PFSK-1 (cell line): ENCODE measurements around the gene ATXN1.

ENCODE experiments used
- FOXP2 ChIP-seq: optimal IDR thresholded peaks from 2 replicates; pipeline ENCODE3; 2011; ENCODE audit warnings: borderline replicate concordance, control low read depth, inconsistent platforms; ENCODE audit not compliant: insufficient read depth; ENCODE audit errors: extremely low read length, extremely low read depth
- POLR2AphosphoS5 ChIP-seq: IDR thresholded peaks from 2 replicates; pipeline ENCODE4 v1.6.1; 2012; ENCODE audit warnings: low read depth, mild to moderate bottlenecking, control low read depth, low read length, moderate library complexity
- SIN3A ChIP-seq: IDR thresholded peaks from 2 replicates; pipeline ENCODE4 v1.6.1; 2012; ENCODE audit warnings: mild to moderate bottlenecking, low read length, moderate library complexity, borderline replicate concordance; ENCODE audit not compliant: insufficient read depth
- TAF1 ChIP-seq: IDR thresholded peaks from 2 replicates; pipeline ENCODE4 v1.6.1; 2012; ENCODE audit warnings: low read length, control low read depth, borderline replicate concordance; ENCODE audit not compliant: insufficient read depth
- TF ChIP-seq, protein P1 (sequence below), 2 experiments: IDR thresholded peaks; 2 replicates each; pipeline versions ENCODE4 v1.6.1 to v1.8.0; 2011 to 2012; ENCODE audit warnings: low read depth in 2 of 2, low read length in 2 of 2, control low read depth in 1 of 2, inconsistent platforms in 1 of 2, mild to moderate bottlenecking in 1 of 2, moderate library complexity in 1 of 2; ENCODE audit not compliant: insufficient read depth in 1 of 2

Gene ATXN1

DNA sequence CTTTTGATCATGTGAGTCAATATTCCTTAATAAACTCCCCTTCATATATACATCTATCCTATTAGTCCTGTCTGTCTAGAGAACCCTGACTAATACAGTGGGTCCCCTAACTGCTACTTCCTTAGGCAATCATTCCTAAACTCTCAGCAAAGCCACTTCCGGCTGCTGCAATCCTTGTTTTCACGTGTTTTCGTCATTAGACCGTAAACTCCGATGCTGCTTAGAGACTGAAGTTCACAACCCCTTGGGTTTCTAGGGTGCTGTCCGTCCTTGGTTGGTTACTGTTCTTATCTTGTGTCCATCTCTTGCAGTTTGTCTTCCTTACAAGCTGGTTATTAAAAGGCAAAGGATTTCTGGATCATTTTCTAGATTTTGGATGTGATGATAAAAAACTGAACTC, 416.5 kb downstream of the ATXN1 start:
- TF ChIP-seq, protein P1, sequence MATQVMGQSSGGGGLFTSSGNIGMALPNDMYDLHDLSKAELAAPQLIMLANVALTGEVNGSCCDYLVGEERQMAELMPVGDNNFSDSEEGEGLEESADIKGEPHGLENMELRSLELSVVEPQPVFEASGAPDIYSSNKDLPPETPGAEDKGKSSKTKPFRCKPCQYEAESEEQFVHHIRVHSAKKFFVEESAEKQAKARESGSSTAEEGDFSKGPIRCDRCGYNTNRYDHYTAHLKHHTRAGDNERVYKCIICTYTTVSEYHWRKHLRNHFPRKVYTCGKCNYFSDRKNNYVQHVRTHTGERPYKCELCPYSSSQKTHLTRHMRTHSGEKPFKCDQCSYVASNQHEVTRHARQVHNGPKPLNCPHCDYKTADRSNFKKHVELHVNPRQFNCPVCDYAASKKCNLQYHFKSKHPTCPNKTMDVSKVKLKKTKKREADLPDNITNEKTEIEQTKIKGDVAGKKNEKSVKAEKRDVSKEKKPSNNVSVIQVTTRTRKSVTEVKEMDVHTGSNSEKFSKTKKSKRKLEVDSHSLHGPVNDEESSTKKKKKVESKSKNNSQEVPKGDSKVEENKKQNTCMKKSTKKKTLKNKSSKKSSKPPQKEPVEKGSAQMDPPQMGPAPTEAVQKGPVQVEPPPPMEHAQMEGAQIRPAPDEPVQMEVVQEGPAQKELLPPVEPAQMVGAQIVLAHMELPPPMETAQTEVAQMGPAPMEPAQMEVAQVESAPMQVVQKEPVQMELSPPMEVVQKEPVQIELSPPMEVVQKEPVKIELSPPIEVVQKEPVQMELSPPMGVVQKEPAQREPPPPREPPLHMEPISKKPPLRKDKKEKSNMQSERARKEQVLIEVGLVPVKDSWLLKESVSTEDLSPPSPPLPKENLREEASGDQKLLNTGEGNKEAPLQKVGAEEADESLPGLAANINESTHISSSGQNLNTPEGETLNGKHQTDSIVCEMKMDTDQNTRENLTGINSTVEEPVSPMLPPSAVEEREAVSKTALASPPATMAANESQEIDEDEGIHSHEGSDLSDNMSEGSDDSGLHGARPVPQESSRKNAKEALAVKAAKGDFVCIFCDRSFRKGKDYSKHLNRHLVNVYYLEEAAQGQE (IDR thresholded peaks at IDR 0.05; ENCODE audit: insufficient read depth in 1 of 2, low read depth in 2 of 2, low read length in 2 of 2), result peak in 1 of 2 experiments; percentile 54; a peak in 1 of 4 replicates
- TF ChIP-seq FOXP2 (peak; percentile 30), TAF1 (no peak), SIN3A (peak; percentile 41; the same call in 1 of the 2 replicates), POLR2AphosphoS5 (no peak; the same call in 1 of the 2 replicates)

DNA sequence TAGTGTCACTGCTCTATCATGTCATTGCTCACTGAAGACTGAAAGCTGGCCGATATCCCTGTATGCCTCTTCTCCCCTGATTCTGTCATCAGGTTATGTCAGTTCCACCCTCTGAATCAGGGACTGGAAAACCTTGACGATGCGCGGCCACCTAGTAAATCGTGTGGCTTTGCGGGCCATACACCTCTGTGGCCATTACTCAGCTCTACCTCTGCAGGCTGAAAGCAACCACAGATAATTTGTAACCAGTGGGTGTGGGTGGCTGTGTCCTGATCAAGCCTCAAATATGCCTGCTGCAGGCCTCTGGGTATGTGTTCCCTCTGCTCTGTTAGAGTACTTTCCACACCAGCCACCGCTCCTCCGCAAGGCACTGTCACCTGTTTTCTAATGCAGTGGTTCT, 417.7 kb downstream of the ATXN1 start:
- peak; percentile 39; the same call in 1 of the 2 replicates for TF ChIP-seq POLR2AphosphoS5
- TF ChIP-seq FOXP2, result no peak
- no peak for TF ChIP-seq TAF1

DNA sequence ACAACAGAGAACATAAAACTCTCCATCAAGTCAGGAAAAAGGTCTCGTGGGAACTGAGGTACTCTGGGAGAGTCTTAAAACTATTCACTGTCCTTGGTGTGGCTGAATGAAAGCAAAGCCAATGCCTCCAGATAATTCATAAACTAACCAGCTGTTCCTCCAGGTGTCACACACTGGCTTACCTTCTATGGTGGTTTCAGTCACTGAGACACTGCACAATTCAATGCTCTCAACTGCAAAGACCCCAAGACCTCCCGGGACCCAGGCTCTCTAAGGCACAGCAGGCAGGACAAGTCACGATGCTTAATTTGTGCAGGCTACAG, 422.0 kb downstream of the ATXN1 start:
- TF ChIP-seq TAF1 (no peak), POLR2AphosphoS5 (no peak), SIN3A (no peak), FOXP2 (no peak)
- TF ChIP-seq, protein P1 (IDR thresholded peaks at IDR 0.05; ENCODE audit: insufficient read depth in 1 of 2, low read depth in 2 of 2, low read length in 2 of 2), result no peak

DNA sequence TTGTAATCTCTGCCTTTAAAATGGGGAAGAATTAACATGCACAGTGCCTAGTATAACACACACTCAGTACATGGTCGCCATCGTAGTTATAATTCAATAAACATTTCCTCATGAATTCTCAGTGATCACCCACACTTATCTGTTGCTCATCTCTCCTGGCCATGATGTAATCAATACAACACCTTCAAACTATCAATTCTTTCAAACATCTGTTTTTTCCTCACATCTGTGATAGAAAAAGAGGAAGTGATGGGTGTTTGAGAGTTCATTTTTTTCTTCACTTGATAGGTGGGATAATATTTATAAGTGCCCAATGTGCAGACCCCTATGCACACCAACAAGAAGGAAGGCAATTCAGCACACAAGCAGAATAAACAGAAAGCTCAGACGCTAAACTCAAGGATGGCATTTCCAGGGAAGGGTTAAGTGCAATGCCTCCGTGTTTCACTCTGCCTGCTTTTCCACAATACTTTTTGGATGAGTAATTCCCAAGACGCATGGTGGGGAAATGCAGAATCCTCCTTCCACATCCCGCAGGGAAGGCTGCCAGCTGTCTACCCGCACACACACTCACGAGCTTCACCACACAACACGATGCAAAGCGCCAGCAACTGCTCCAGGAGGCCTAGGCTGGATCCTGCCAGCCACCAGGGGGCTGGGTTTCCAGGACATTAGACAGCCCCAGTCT, 422.5 kb downstream of the ATXN1 start:
- TF ChIP-seq POLR2AphosphoS5, result no peak
- TF ChIP-seq TAF1, result 0 out of 2 replicates have a peak, but pooled peaks have one; percentile 18
- TF ChIP-seq SIN3A, result 0 out of 2 replicates have a peak, but pooled peaks have one; percentile 57
- TF ChIP-seq, protein P1 (IDR thresholded peaks at IDR 0.05; ENCODE audit: insufficient read depth in 1 of 2, low read depth in 2 of 2, low read length in 2 of 2), result peak in 1 of 2 experiments; percentile 70; a peak in 1 of 4 replicates
- TF ChIP-seq FOXP2, result peak; percentile 98

GRCh38 chr6:16337295-16337975, 423.8 kb downstream of the ATXN1 start:
- TF ChIP-seq TAF1 (peak; percentile 41; the same call in 1 of the 2 replicates), SIN3A (peak; percentile 96), FOXP2 (peak; percentile 90), POLR2AphosphoS5 (no peak; the same call in 1 of the 2 replicates)
- TF ChIP-seq, protein P1 (IDR thresholded peaks at IDR 0.05; ENCODE audit: insufficient read depth in 1 of 2, low read depth in 2 of 2, low read length in 2 of 2), result peak in 1 of 2 experiments; percentile 77; a peak in 1 of 4 replicates
